DMS79 treated with DMSO at 0.1 percent for 48 hours (cell line): ENCODE results near the gene RNF222.
"Not testable (repeated sequence)": the region's sequence is repeated elsewhere in the genome, so short reads cannot be mapped to it uniquely, and the experiment has no call there.

Source experiments
- DNase-seq: peaks from one replicate; lab custom pipeline; 2025; lab: John Stamatoyannopoulos, UW

Gene RNF222

GRCh38 chr17:8380049-8380448 lies 17.6 kb downstream of the RNF222 start:
- no peak for DNase-seq

- DNase-seq: not testable (repeated sequence)
These were observed 19.5 kb downstream of the RNF222 start for GRCh38 chr17:8378117-8378516.

GRCh38 chr17:8377422-8377821 lies 20.2 kb downstream of the RNF222 start:
- no peak for DNase-seq

- peak; percentile 51 for DNase-seq
These were observed 21.2 kb downstream of the RNF222 start, which contains the start of gene KRABD2 for GRCh38 chr17:8376271-8377067. TSS of gene KRABD2 (minus strand) at chr17:8376704.

- peak; percentile 13 for DNase-seq
These were observed 21.8 kb downstream of the RNF222 start for GRCh38 chr17:8375738-8376259.

GRCh38 chr17:8373856-8374255 lies 23.8 kb downstream of the RNF222 start:
- DNase-seq: not testable (repeated sequence)

GRCh38 chr17:8372422-8372821 lies 25.2 kb downstream of the RNF222 start:
- DNase-seq: no peak

- DNase-seq: no peak
These were observed 25.8 kb downstream of the RNF222 start for GRCh38 chr17:8371786-8372185.

GRCh38 chr17:8369944-8370343 lies 27.7 kb downstream of the RNF222 start:
- DNase-seq: no peak

- DNase-seq: no peak
These were observed 29.4 kb downstream of the RNF222 start for GRCh38 chr17:8368193-8368592.

GRCh38 chr17:8366231-8366630 lies 31.4 kb downstream of the RNF222 start:
- DNase-seq: no peak

- DNase-seq: no peak
These were observed 32.5 kb downstream of the RNF222 start for GRCh38 chr17:8365143-8365542.

GRCh38 chr17:8362651-8363332 lies 34.8 kb downstream of the RNF222 start:
- DNase-seq: no peak

- no peak for DNase-seq
These were observed 36.9 kb downstream of the RNF222 start for GRCh38 chr17:8360751-8361150.

- DNase-seq: no peak
These were observed 37.4 kb downstream of the RNF222 start for GRCh38 chr17:8360260-8360659.

GRCh38 chr17:8359769-8360168 lies 37.9 kb downstream of the RNF222 start:
- DNase-seq: no peak

- DNase-seq: no peak
These were observed 39.7 kb downstream of the RNF222 start for GRCh38 chr17:8357910-8358309.

- DNase-seq: no peak
These were observed 43.4 kb downstream of the RNF222 start for GRCh38 chr17:8354236-8354635.

- DNase-seq: no peak
These were observed 43.9 kb downstream of the RNF222 start for GRCh38 chr17:8353736-8354135.

GRCh38 chr17:8350339-8350738 lies 47.3 kb downstream of the RNF222 start:
- DNase-seq: no peak

- DNase-seq: not testable (repeated sequence)
These were observed 50.6 kb downstream of the RNF222 start for GRCh38 chr17:8347001-8347400.

- DNase-seq: no peak
These were observed 51.5 kb downstream of the RNF222 start for GRCh38 chr17:8345951-8346665.
